K562 (cell line): ENCODE data around the gene AIFM3. TPM values are rescaled to one million over a fixed set of nuclear protein-coding genes. Genes with fewer than 3 reads are reported as not detected.

Experiments
- BACH1 ChIP-seq: fragments of 200-800 bp; sonication (Bioruptor generic); IDR thresholded peaks from 2 replicates; pipeline ENCODE4 v1.6.1; 2016; ENCODE audit warnings: missing genetic modification characterization, missing compliant biosample characterization
- BDP1 ChIP-seq: IDR thresholded peaks from 3 replicates; pipeline ENCODE4 v1.6.1; 2011; ENCODE audit not compliant: insufficient read length, insufficient read depth
- CBX8 ChIP-seq: fragments of 200-600 bp; sonication (generic); IDR thresholded peaks from 2 replicates; pipeline ENCODE4 v1.6.1; 2012; ENCODE audit warnings: borderline replicate concordance, mixed run types, low read depth, mild to moderate bottlenecking, moderate library complexity, mixed read lengths, low read length, control low read depth, inconsistent platforms; ENCODE audit not compliant: poor library complexity, severe bottlenecking; ENCODE audit errors: extremely low read depth
- HMGXB4 ChIP-seq: sonication (generic); formaldehyde crosslinking; IDR thresholded peaks from 2 replicates; pipeline ENCODE4 v1.8.1; 2023; ENCODE audit warnings: mild to moderate bottlenecking, missing genetic modification reagents
- HSF4 ChIP-seq: fragments of 250-450 bp; sonication (Bioruptor Pico); IDR thresholded peaks from 2 replicates; pipeline ENCODE4 v2.1.2; 2022; ENCODE audit warnings: mild to moderate bottlenecking, moderate library complexity, borderline replicate concordance
- POLR2AphosphoS2 ChIP-seq: IDR thresholded peaks from 2 replicates; pipeline ENCODE4 v1.6.1; 2012; ENCODE audit warnings: low read length, improper control_type of control experiment
- POU5F1 ChIP-seq: fragments of 150-350 bp; IDR thresholded peaks from 2 replicates; pipeline ENCODE4 v1.6.1; 2014; ENCODE audit warnings: borderline replicate concordance, low read length, low read depth, mild to moderate bottlenecking; ENCODE audit not compliant: partially characterized antibody
- PTRF ChIP-seq: fragments of 450-650 bp; IDR thresholded peaks from 2 replicates; pipeline ENCODE4 v1.6.1; 2016; ENCODE audit warnings: mild to moderate bottlenecking, missing genetic modification characterization, missing compliant biosample characterization
- RBM17 ChIP-seq: fragments of 200-400 bp; formaldehyde crosslinking; IDR thresholded peaks from 2 replicates; pipeline ENCODE4 v1.6.1; 2017; ENCODE audit warnings: low read depth, mild to moderate bottlenecking, low read length, borderline replicate concordance
- RREB1 ChIP-seq: fragments of 250-450 bp; sonication (Bioruptor Pico); IDR thresholded peaks from 2 replicates; pipeline ENCODE4 v1.4.0; 2020
- ZBTB26 ChIP-seq: fragments of 450-650 bp; formaldehyde crosslinking; IDR thresholded peaks from 2 replicates; pipeline ENCODE4 v1.4.0; 2022; ENCODE audit warnings: missing genetic modification characterization
- ZNF518B ChIP-seq: fragments of 250-450 bp; sonication (Bioruptor Pico); IDR thresholded peaks from 2 replicates; pipeline ENCODE4 v1.5.0; 2021; ENCODE audit warnings: mild to moderate bottlenecking, moderate library complexity
- ZNF707 ChIP-seq: fragments of 250-450 bp; sonication (Bioruptor Pico); conservative IDR thresholded peaks from 2 replicates; pipeline ENCODE4 v1.8.0; 2022; ENCODE audit warnings: inconsistent platforms, mild to moderate bottlenecking, moderate library complexity
- polyA plus RNA-seq, 8 experiments: library from polyadenylated mRNA; depleted of rRNA in 4 of 8; stranded (reverse) in 5 of 8; unstranded in 3 of 8; fragments of >200 nt; fragmentation: Nextera tagmentation in 2 of 8; fragmentation: Illumina TruSeq in 1 of 8; extraction: Ambion mirVana in 2 of 8; extraction: Trizol in 1 of 8; gene quantifications; 2 replicates each; pipeline versions ENCODE4 v1.2.1 to v1.2.3, GENCODE V29; 2011 to 2014; ENCODE audit warnings: inconsistent platforms in 1 of 8, missing spikeins in 1 of 8
- total RNA-seq, 7 experiments: library from RNA; depleted of rRNA in 6 of 7; stranded (reverse); fragments of >200 nt in 6 of 7; fragmentation: Illumina TruSeq in 2 of 7; extraction: Trizol in 2 of 7; gene quantifications; 2 replicates each; pipeline versions ENCODE4 v1.2.1 to v1.2.3, GENCODE V29; 2011 to 2021; ENCODE audit warnings: low replicate concordance in 1 of 7

AIFM3 gene
- total and polyA plus RNA-seq, 9 of the 15 experiments (the other 6 are each of a cell fraction or from before 2014, with no cell fraction given): 0.03 to 0.20 (median 0.07) TPM; not detected in 1

- no peak; the same call in 1 of the 2 replicates for TF ChIP-seq PTRF (tag)
- no peak for TF ChIP-seq POLR2AphosphoS2
- peak; percentile 69 for TF ChIP-seq ZNF707
- TF ChIP-seq POU5F1: no peak
- no peak for TF ChIP-seq CBX8
- no peak for TF ChIP-seq BDP1
- no peak; the same call in 1 of the 2 replicates for TF ChIP-seq HMGXB4 (CRISPR knock-in tag)
- TF ChIP-seq ZNF518B (CRISPR knock-in tag): no peak
- no peak for TF ChIP-seq RREB1 (CRISPR knock-in tag)
- TF ChIP-seq BACH1 (tag): no peak
- TF ChIP-seq RBM17: no peak
- TF ChIP-seq HSF4: no peak
- peak; percentile 51; the same call in 1 of the 2 replicates for TF ChIP-seq ZBTB26
Observed at GRCh38 chr22:20946080-20946986, 20.7 kb upstream of the AIFM3 start (continued).
